Neural cell (in vitro differentiated cells): ENCODE data around the gene ALDH1A1. TPM values are rescaled to one million over a fixed set of nuclear protein-coding genes. Genes with fewer than 3 reads are reported as not detected.

Source experiments
- H2AFZ ChIP-seq: fragments of 200-600, 300-800 bp; sonication (generic), shearing (Covaris generic); 2 replicates; pipeline ENCODE4 v1.6.0; 2014; ENCODE audit warnings: low read depth, mild to moderate bottlenecking, antibody characterized with exemption, low read length, moderate library complexity
- H3F3A ChIP-seq: fragments of 200-600 bp; shearing (Covaris generic); 2 replicates; pipeline ENCODE4 v1.6.1; 2016; ENCODE audit warnings: mild to moderate bottlenecking, moderate library complexity, mixed read lengths, antibody characterized with exemption, low read length; ENCODE audit not compliant: insufficient read depth, poor library complexity, severe bottlenecking
- H3K27ac ChIP-seq: fragments of 200-600, 300-800 bp; sonication (generic), shearing (Covaris generic); 2 replicates; pipeline ENCODE4 v1.5.1; 2014; ENCODE audit warnings: mild to moderate bottlenecking, low read length, moderate library complexity
- H3K27me3 ChIP-seq: fragments of 300-800, 200-600 bp; sonication (generic), shearing (Covaris generic); 2 replicates; pipeline ENCODE4 v1.6.0; 2014; ENCODE audit warnings: mild to moderate bottlenecking, low read depth, low read length, moderate library complexity; ENCODE audit not compliant: insufficient read depth
- H3K36me3 ChIP-seq: fragments of 300-800, 200-600 bp; sonication (generic), shearing (Covaris generic); 2 replicates; pipeline ENCODE4 v1.5.1; 2014; ENCODE audit warnings: mild to moderate bottlenecking, antibody characterized with exemption, low read length, moderate library complexity; ENCODE audit not compliant: insufficient read depth
- H3K4me2 ChIP-seq: fragments of 300-800, 200-600 bp; sonication (generic), shearing (Covaris generic); 2 replicates; pipeline ENCODE4 v1.6.0; 2014; ENCODE audit warnings: mild to moderate bottlenecking, low read length
- H3K4me3 ChIP-seq: fragments of 300-800, 200-600 bp; sonication (generic), shearing (Covaris generic); 2 replicates; pipeline ENCODE4 v1.5.1; 2014; ENCODE audit warnings: mild to moderate bottlenecking, low read length, moderate library complexity
- H3K79me2 ChIP-seq: fragments of 200-600 bp; shearing (Covaris generic); replicated peaks from 2 replicates; pipeline ENCODE4 v1.6.0; 2014; ENCODE audit warnings: mild to moderate bottlenecking, low read length, moderate library complexity; ENCODE audit not compliant: insufficient read depth
- H3K9ac ChIP-seq: fragments of 300-800, 200-600 bp; sonication (generic), shearing (Covaris generic); 2 replicates; pipeline ENCODE4 v1.6.1; 2016; ENCODE audit warnings: mild to moderate bottlenecking, low read length, mixed read lengths
- H3K9me2 ChIP-seq: fragments of 200-600 bp; shearing (Covaris generic); 2 replicates; pipeline ENCODE4 v1.6.1; 2016; ENCODE audit warnings: mild to moderate bottlenecking, low read length, mixed read lengths; ENCODE audit not compliant: insufficient read depth
- H3K9me3 ChIP-seq: fragments of 200-600, 300-800 bp; sonication (generic), shearing (Covaris generic); 2 replicates; pipeline ENCODE4 v1.6.1; 2016; ENCODE audit warnings: mild to moderate bottlenecking, mixed run types, low read length, moderate library complexity, mixed read lengths
- H4K20me1 ChIP-seq: fragments of 200-600 bp; shearing (Covaris generic); 2 replicates; pipeline ENCODE4 v1.6.1; 2016; ENCODE audit warnings: mild to moderate bottlenecking, mixed run types; ENCODE audit not compliant: insufficient read depth
- CTCF ChIP-seq: fragments of 450-650 bp; IDR thresholded peaks from 2 replicates; pipeline ENCODE4 v1.5.1; 2014; ENCODE audit warnings: antibody characterized with exemption, mild to moderate bottlenecking, moderate library complexity; ENCODE audit not compliant: poor library complexity, severe bottlenecking
- EP300 ChIP-seq: fragments of 450-650 bp; conservative IDR thresholded peaks from 2 replicates; pipeline ENCODE4 v1.6.1; 2014; ENCODE audit warnings: antibody characterized with exemption, mild to moderate bottlenecking, moderate library complexity; ENCODE audit not compliant: poor library complexity, severe bottlenecking
- EZH2 ChIP-seq: fragments of 200-600, 300-800 bp; shearing (Covaris generic), sonication (generic); IDR thresholded peaks from 2 replicates; pipeline ENCODE4 v1.6.1; 2014; ENCODE audit warnings: antibody characterized with exemption, low read length, borderline replicate concordance, mild to moderate bottlenecking; ENCODE audit not compliant: insufficient read depth, poor library complexity, severe bottlenecking
- MXI1 ChIP-seq: fragments of 450-650 bp; conservative IDR thresholded peaks from 2 replicates; pipeline ENCODE4 v1.6.1; 2014; ENCODE audit warnings: antibody characterized with exemption, mild to moderate bottlenecking; ENCODE audit not compliant: poor library complexity, severe bottlenecking
- POLR2AphosphoS5 ChIP-seq: IDR thresholded peaks from 2 replicates; pipeline ENCODE4 v1.6.1; 2012
- RAD21 ChIP-seq: fragments of 450-650 bp; conservative IDR thresholded peaks from 2 replicates; pipeline ENCODE4 v1.6.1; 2014; ENCODE audit warnings: antibody characterized with exemption, mild to moderate bottlenecking, moderate library complexity
- SMC3 ChIP-seq: fragments of 450-650 bp; conservative IDR thresholded peaks from 2 replicates; pipeline ENCODE4 v1.6.1; 2014; ENCODE audit warnings: antibody characterized with exemption, mild to moderate bottlenecking, moderate library complexity; ENCODE audit not compliant: poor library complexity
- TAF1 ChIP-seq: IDR thresholded peaks from 2 replicates; pipeline ENCODE4 v1.6.1; 2012; ENCODE audit warnings: low read depth
- polyA plus RNA-seq: library from polyadenylated mRNA; depleted of rRNA; stranded (reverse); fragments of >200 nt; gene quantifications from 2 replicates; pipeline ENCODE4 v1.2.3, GENCODE V29; 2014
- TF ChIP-seq, protein P1 (sequence below): IDR thresholded peaks from 2 replicates; pipeline ENCODE4 v1.6.1; 2012; ENCODE audit warnings: borderline replicate concordance

ALDH1A1 gene
- polyA plus RNA-seq, 1 donor from 2014 or later: not detected

DNA sequence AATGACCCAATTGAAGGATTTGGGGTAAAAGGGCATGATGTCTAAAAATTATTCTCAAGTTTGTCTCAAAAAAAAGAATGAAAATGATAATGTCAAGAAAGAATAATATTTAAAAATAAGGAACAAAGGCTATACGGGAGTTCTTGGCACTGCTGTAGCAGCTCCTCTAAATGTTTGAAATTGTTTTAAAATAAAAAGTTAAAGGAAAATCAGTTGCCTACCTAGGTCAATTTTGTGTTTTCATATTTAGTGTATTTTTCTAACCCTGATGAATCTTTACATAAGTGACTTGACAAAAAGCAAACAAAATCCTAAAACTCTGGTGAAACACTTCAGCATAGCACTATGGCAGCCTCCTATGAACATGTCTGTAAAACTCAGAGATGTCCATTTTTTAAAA lies 56.4 kb downstream of the ALDH1A1 start:
- no peaks in the 10 kb centered on the region for H4K20me1 ChIP-seq
- no peaks in the 10 kb centered on the region for H3K9me2 ChIP-seq
- no peaks in the 10 kb centered on the region for H3K9me3 ChIP-seq
- no peak overlapping the region for H3K4me2 ChIP-seq
- no peak overlapping the region for H3K9ac ChIP-seq
- H3K36me3 ChIP-seq: no peaks in the 10 kb centered on the region
- no peak overlapping the region for H2AFZ ChIP-seq
- H3F3A ChIP-seq: no peaks in the 10 kb centered on the region
- TF ChIP-seq TAF1: no peak
- TF ChIP-seq SMC3: no peak
- TF ChIP-seq MXI1: no peak
- no peak for TF ChIP-seq EZH2
- TF ChIP-seq EP300: no peak
- TF ChIP-seq, protein P1, sequence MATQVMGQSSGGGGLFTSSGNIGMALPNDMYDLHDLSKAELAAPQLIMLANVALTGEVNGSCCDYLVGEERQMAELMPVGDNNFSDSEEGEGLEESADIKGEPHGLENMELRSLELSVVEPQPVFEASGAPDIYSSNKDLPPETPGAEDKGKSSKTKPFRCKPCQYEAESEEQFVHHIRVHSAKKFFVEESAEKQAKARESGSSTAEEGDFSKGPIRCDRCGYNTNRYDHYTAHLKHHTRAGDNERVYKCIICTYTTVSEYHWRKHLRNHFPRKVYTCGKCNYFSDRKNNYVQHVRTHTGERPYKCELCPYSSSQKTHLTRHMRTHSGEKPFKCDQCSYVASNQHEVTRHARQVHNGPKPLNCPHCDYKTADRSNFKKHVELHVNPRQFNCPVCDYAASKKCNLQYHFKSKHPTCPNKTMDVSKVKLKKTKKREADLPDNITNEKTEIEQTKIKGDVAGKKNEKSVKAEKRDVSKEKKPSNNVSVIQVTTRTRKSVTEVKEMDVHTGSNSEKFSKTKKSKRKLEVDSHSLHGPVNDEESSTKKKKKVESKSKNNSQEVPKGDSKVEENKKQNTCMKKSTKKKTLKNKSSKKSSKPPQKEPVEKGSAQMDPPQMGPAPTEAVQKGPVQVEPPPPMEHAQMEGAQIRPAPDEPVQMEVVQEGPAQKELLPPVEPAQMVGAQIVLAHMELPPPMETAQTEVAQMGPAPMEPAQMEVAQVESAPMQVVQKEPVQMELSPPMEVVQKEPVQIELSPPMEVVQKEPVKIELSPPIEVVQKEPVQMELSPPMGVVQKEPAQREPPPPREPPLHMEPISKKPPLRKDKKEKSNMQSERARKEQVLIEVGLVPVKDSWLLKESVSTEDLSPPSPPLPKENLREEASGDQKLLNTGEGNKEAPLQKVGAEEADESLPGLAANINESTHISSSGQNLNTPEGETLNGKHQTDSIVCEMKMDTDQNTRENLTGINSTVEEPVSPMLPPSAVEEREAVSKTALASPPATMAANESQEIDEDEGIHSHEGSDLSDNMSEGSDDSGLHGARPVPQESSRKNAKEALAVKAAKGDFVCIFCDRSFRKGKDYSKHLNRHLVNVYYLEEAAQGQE: no peak
- TF ChIP-seq RAD21: no peak
- TF ChIP-seq CTCF: no peak
- TF ChIP-seq POLR2AphosphoS5: no peak
- no peak overlapping the region for H3K27ac ChIP-seq
- H3K27me3 ChIP-seq: no peaks in the 10 kb centered on the region
- no peaks in the 10 kb centered on the region for H3K79me2 ChIP-seq
- H3K4me3 ChIP-seq: no peak overlapping the region

DNA sequence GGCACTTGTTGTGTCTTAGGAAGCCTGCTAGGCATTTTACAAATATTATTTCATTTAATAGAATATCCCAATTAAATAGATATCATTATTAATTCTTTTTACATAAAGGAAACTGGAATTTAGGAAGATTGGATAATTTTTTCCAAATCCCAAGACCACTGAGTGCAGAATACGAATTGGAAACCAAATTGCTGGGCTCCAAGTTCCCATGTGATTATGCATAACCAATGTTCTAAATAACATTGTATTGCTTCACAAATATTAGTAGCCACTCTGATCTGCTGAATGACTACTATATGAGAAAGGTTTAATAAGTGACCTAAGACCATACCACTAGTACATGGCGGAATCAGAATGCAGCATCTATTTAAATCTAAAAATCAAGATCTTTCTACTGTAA lies 57.7 kb downstream of the ALDH1A1 start:
- H3K9me3 ChIP-seq: no peaks in the 10 kb centered on the region
- no peaks in the 10 kb centered on the region for H3F3A ChIP-seq
- H3K27me3 ChIP-seq: no peaks in the 10 kb centered on the region
- no peak overlapping the region for H2AFZ ChIP-seq
- H3K79me2 ChIP-seq: no peaks in the 10 kb centered on the region
- no peak for TF ChIP-seq SMC3
- no peak for TF ChIP-seq CTCF
- TF ChIP-seq EZH2: no peak
- no peak for TF ChIP-seq TAF1
- no peak for TF ChIP-seq POLR2AphosphoS5
- no peak for TF ChIP-seq MXI1
- no peak for TF ChIP-seq RAD21
- TF ChIP-seq EP300: no peak
- TF ChIP-seq, protein P1: no peak
- no peaks in the 10 kb centered on the region for H3K9me2 ChIP-seq
- H3K4me2 ChIP-seq: no peak overlapping the region
- no peak overlapping the region for H3K4me3 ChIP-seq
- no peak overlapping the region for H3K9ac ChIP-seq
- H4K20me1 ChIP-seq: no peaks in the 10 kb centered on the region
- no peaks in the 10 kb centered on the region for H3K36me3 ChIP-seq
- H3K27ac ChIP-seq: no peak overlapping the region
